Keratinocyte (primary cell): ENCODE results near the gene CDH12. TPM values are rescaled to one million over a fixed set of nuclear protein-coding genes. Genes with fewer than 3 reads are reported as not detected.

ENCODE experiments used
- DNase-seq: peaks from one replicate; pipeline ENCODE4 v3.0.0-alpha.2; 2011; ENCODE audit warnings: low read depth, missing footprints, low spot score
- FAIRE-seq: peaks from 2 replicates; lab custom pipeline; 2011; peaks lifted over from hg19 to GRCh38; lab: Jason Lieb, UNC
- H2AFZ ChIP-seq: 2 replicates; pipeline ENCODE4 v1.6.0; 2012; ENCODE audit warnings: low read length, control low read depth, inconsistent platforms; ENCODE audit not compliant: control insufficient read depth
- H3K27ac ChIP-seq: 2 replicates; pipeline ENCODE4 v1.5.1; 2011; ENCODE audit warnings: low read length; ENCODE audit not compliant: control insufficient read depth, insufficient read depth
- H3K27me3 ChIP-seq: 3 replicates; pipeline ENCODE4 v1.6.0; 2011; ENCODE audit warnings: low read length; ENCODE audit not compliant: control insufficient read depth, insufficient read depth; ENCODE audit errors: extremely low read depth
- H3K36me3 ChIP-seq, 2 experiments: 2 replicates in 1 of 2; 3 replicates in 1 of 2; pipeline ENCODE4 v1.5.1; 2011; ENCODE audit warnings: low read length in 2 of 2, mild to moderate bottlenecking in 1 of 2; ENCODE audit not compliant: control insufficient read depth in 2 of 2, insufficient read depth in 2 of 2; ENCODE audit errors: extremely low read depth in 1 of 2
- H3K4me1 ChIP-seq: 3 replicates; pipeline ENCODE4 v1.5.1; 2011; ENCODE audit warnings: low read length; ENCODE audit not compliant: control insufficient read depth, insufficient read depth; ENCODE audit errors: extremely low read depth
- H3K4me2 ChIP-seq: 3 replicates; pipeline ENCODE4 v1.6.0; 2011; ENCODE audit warnings: low read depth, low read length; ENCODE audit not compliant: control insufficient read depth, insufficient read depth; ENCODE audit errors: extremely low read depth
- H3K4me3 ChIP-seq, 3 experiments: fragments of 200-600 bp in 1 of 3; sonication (generic) in 1 of 3; 2 replicates in 2 of 3; 3 replicates in 1 of 3; pipeline ENCODE4 v1.5.1; 2011 to 2016; ENCODE audit warnings: low read length in 3 of 3, mild to moderate bottlenecking in 3 of 3, control low read depth in 2 of 3, inconsistent platforms in 1 of 3, low read depth in 1 of 3, mixed read lengths in 1 of 3, mixed run types in 1 of 3, moderate library complexity in 1 of 3; ENCODE audit not compliant: control insufficient read depth in 2 of 3, insufficient read depth in 2 of 3; ENCODE audit errors: extremely low read depth in 1 of 3
- H3K79me2 ChIP-seq: 2 replicates; pipeline ENCODE4 v1.6.0; 2012; ENCODE audit warnings: low read length; ENCODE audit not compliant: control insufficient read depth, insufficient read depth
- H3K9ac ChIP-seq: 3 replicates; pipeline ENCODE4 v1.6.0; 2011; ENCODE audit warnings: low read length; ENCODE audit not compliant: control insufficient read depth, insufficient read depth; ENCODE audit errors: extremely low read depth
- H3K9me1 ChIP-seq: 3 replicates; pipeline ENCODE4 v1.6.0; 2011; ENCODE audit warnings: low read length; ENCODE audit not compliant: control insufficient read depth, insufficient read depth; ENCODE audit errors: extremely low read depth
- H3K9me3 ChIP-seq: 2 replicates; pipeline ENCODE4 v1.5.1; 2012; ENCODE audit warnings: low read depth, low read length; ENCODE audit not compliant: control insufficient read depth
- H4K20me1 ChIP-seq: 3 replicates; pipeline ENCODE4 v1.6.0; 2011; ENCODE audit warnings: low read length; ENCODE audit not compliant: control insufficient read depth, insufficient read depth; ENCODE audit errors: extremely low read depth
- EZH2 ChIP-seq: IDR thresholded peaks from one replicate; pipeline ENCODE4 v1.6.1; 2012; ENCODE audit warnings: inconsistent platforms, mild to moderate bottlenecking, low read length, moderate library complexity
- dilution Hi-C: fragments of 300-500 bp; cut with MboI; formaldehyde crosslinking; loops from one replicate; pipeline ENCODE4 v1.7.0; 2020; ENCODE audit warnings: low sequenced_read_pairs; ENCODE audit not compliant: extremely low pct_ligation_motif_present
- polyA plus RNA-seq, 5 experiments: library from polyadenylated mRNA; depleted of rRNA in 3 of 5; stranded (reverse) in 3 of 5; stranded (forward) in 1 of 5; unstranded in 1 of 5; fragments of >200 nt; gene quantifications; 1 replicate in 1 of 5; 2 replicates in 3 of 5; 3 replicates in 1 of 5; pipeline versions ENCODE4 v1.2.1 to v1.2.3, GENCODE V29; 2011 to 2012; ENCODE audit warnings: missing spikeins in 2 of 5, low read depth in 1 of 5, low replicate concordance in 1 of 5
- TF ChIP-seq, protein P1 (sequence below), 3 experiments: IDR thresholded peaks in 1 of 3; conservative IDR thresholded peaks in 1 of 3; optimal IDR thresholded peaks in 1 of 3; 2 replicates in 2 of 3; 3 replicates in 1 of 3; pipeline versions ENCODE3 to v1.5.1; 2011; ENCODE audit warnings: low read length in 3 of 3, mild to moderate bottlenecking in 3 of 3, moderate library complexity in 2 of 3, control low read depth in 1 of 3, inconsistent platforms in 1 of 3; ENCODE audit not compliant: insufficient read depth in 2 of 3; ENCODE audit errors: extremely low read depth in 1 of 3

Gene CDH12
- polyA plus RNA-seq, 1 donor (not counting 4 experiments of a cell fraction or from before 2014, with no cell fraction given), result not detected

GRCh38 chr5:22591461-22591860, 261.7 kb downstream of the CDH12 start:
- dilution Hi-C loops, result no loop called here
- Histone ChIP-seq H3K4me2 (no peak overlapping the region), H2AFZ (no peak overlapping the region), H3K9ac (no peak overlapping the region), H3K9me1 (no peaks in the 10 kb centered on the region), H3K27me3 (no peaks in the 10 kb centered on the region), H3K36me3 (no peaks in the 10 kb centered on the region), H4K20me1 (no peaks in the 10 kb centered on the region), H3K9me3 (no peaks in the 10 kb centered on the region), H3K79me2 (no peaks in the 10 kb centered on the region), H3K27ac (no peak overlapping the region), H3K4me3 (no peak overlapping the region), H3K4me1 (peaks cover 2% of the 10 kb centered on the region)
- FAIRE-seq, result no peak
- no peak for DNase-seq
- no peak for TF ChIP-seq EZH2
- TF ChIP-seq, protein P1, sequence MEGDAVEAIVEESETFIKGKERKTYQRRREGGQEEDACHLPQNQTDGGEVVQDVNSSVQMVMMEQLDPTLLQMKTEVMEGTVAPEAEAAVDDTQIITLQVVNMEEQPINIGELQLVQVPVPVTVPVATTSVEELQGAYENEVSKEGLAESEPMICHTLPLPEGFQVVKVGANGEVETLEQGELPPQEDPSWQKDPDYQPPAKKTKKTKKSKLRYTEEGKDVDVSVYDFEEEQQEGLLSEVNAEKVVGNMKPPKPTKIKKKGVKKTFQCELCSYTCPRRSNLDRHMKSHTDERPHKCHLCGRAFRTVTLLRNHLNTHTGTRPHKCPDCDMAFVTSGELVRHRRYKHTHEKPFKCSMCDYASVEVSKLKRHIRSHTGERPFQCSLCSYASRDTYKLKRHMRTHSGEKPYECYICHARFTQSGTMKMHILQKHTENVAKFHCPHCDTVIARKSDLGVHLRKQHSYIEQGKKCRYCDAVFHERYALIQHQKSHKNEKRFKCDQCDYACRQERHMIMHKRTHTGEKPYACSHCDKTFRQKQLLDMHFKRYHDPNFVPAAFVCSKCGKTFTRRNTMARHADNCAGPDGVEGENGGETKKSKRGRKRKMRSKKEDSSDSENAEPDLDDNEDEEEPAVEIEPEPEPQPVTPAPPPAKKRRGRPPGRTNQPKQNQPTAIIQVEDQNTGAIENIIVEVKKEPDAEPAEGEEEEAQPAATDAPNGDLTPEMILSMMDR (optimal IDR thresholded peaks at IDR 0.05 in 1 of 3, IDR thresholded peaks at IDR 0.05 in 1 of 3, conservative IDR thresholded peaks at IDR 0.05 in 1 of 3; ENCODE audit: extremely low read depth in 1 of 3, insufficient read depth in 2 of 3, low read length in 3 of 3), result no peak

DNA sequence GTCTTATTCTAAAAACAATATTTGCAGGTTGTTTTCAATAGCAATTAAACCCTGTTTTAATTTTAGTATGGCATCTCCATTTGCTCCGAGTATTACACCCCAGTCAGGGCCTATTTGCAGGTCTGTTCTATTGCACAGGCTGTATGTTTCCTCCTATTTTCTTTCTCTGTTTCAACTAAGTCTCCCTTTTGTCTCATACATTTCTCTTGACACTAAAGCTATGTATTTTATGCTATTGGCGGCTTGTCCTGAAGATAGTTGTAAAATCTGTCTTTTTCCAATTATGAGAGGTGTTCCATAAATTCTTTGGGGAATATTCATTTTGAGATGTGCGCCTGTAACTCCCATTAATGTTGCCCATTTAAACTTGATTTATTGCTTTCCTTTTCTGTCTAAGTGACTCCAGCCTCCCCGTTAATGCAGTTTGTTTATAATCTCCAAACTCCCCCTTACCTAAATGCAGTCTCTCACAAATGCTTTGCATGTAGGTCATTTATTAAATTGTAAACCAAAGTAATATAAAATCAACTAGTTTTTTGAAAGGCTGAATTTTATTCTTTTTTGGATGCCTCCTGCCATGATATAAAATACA, 262.4 kb downstream of the CDH12 start:
- no peaks in the 10 kb centered on the region for H3K9me3 ChIP-seq
- no peaks in the 10 kb centered on the region for H3K36me3 ChIP-seq
- DNase-seq (no peak), FAIRE-seq (no peak)
- H3K27me3 ChIP-seq, result no peaks in the 10 kb centered on the region
- no peak overlapping the region for H3K27ac ChIP-seq
- TF ChIP-seq, protein P1 (optimal IDR thresholded peaks at IDR 0.05 in 1 of 3, IDR thresholded peaks at IDR 0.05 in 1 of 3, conservative IDR thresholded peaks at IDR 0.05 in 1 of 3; ENCODE audit: extremely low read depth in 1 of 3, insufficient read depth in 2 of 3, low read length in 3 of 3), result no peak
- TF ChIP-seq EZH2, result no peak
- no peak overlapping the region for H3K4me2 ChIP-seq
- H3K4me1 ChIP-seq, result no peaks in the 10 kb centered on the region
- no peak overlapping the region for H2AFZ ChIP-seq
- H3K79me2 ChIP-seq, result no peaks in the 10 kb centered on the region
- H4K20me1 ChIP-seq, result no peaks in the 10 kb centered on the region
- no peak overlapping the region for H3K4me3 ChIP-seq
- no peak overlapping the region for H3K9ac ChIP-seq
- no peaks in the 10 kb centered on the region for H3K9me1 ChIP-seq
- dilution Hi-C loops, result no loop called here
